ENCODE measurements around the gene GLA.

GRCh38 chrX:101370888-101371504, 36.7 kb downstream of the GLA start:
- no peak for TF ChIP-seq ZFP37 (tag by site-specific recombination; IDR thresholded peaks at IDR 0.05)
- TF ChIP-seq ZNF747 (tag by site-specific recombination; IDR thresholded peaks at IDR 0.05), result no peak

Measured in HEK293 (cell line).